Esophagus muscularis mucosa (tissue), 4 donors: ENCODE data around the gene FAM117B. TPM values are rescaled to one million over a fixed set of nuclear protein-coding genes. Genes with fewer than 3 reads are reported as not detected.

Source experiments
- DNase-seq: peaks from one replicate; pipeline ENCODE4 v3.0.0-alpha.2; 2017; ENCODE audit errors: extremely low spot score
- H3K27ac ChIP-seq, 4 donors: fragments of 200-600 bp; sonication (generic); replicated peaks in 1 of 4; 1 replicate in 3 of 4; 2 replicates in 1 of 4; pipeline ENCODE4 v1.5.1; 2016 to 2019; ENCODE audit warnings: mild to moderate bottlenecking in 1 of 4
- H3K27me3 ChIP-seq, 4 donors: fragments of 200-600 bp; sonication (generic); one replicate each; pipeline versions ENCODE4 v1.5.1 to v1.6.0; 2016 to 2019
- H3K36me3 ChIP-seq, 4 donors: fragments of 200-600 bp; sonication (generic); one replicate each; pipeline ENCODE4 v1.5.1; 2016 to 2019
- H3K4me1 ChIP-seq, 4 donors: fragments of 200-600 bp; sonication (generic); one replicate each; pipeline ENCODE4 v1.5.1; 2016 to 2019
- H3K4me3 ChIP-seq, 4 donors: fragments of 200-600 bp; sonication (generic); 1 replicate in 2 of 4; 2 replicates in 2 of 4; pipeline ENCODE4 v1.5.1; 2016 to 2019; ENCODE audit warnings: mild to moderate bottlenecking in 4 of 4, moderate library complexity in 1 of 4
- H3K9me3 ChIP-seq, 4 donors: fragments of 200-600 bp; sonication (generic); 1 replicate in 3 of 4; 2 replicates in 1 of 4; pipeline ENCODE4 v1.5.1; 2016 to 2019
- CTCF ChIP-seq, 3 experiments: fragments of 200-600 bp in 2 of 3; fragments of 450-650 bp in 1 of 3; sonication (generic) in 2 of 3; IDR thresholded peaks; one replicate each; pipeline ENCODE4 v1.5.1; 2017 to 2019; ENCODE audit warnings: antibody characterized with exemption in 3 of 3, mild to moderate bottlenecking in 2 of 3, moderate library complexity in 1 of 3
- EP300 ChIP-seq: sonication (generic); formaldehyde crosslinking; IDR thresholded peaks from one replicate; pipeline ENCODE4 v1.6.1; 2017; ENCODE audit warnings: antibody characterized with exemption
- POLR2A ChIP-seq: fragments of 450-650 bp; IDR thresholded peaks from one replicate; pipeline ENCODE4 v1.6.1; 2017; ENCODE audit warnings: antibody characterized with exemption, moderate library complexity, mild to moderate bottlenecking, low read depth
- POLR2AphosphoS5 ChIP-seq, 2 donors: sonication (generic); formaldehyde crosslinking; IDR thresholded peaks; one replicate each; pipeline ENCODE4 v1.6.1; 2017; ENCODE audit warnings: antibody characterized with exemption in 2 of 2
- WGBS: methylation state at CpG from one replicate; pipeline ENCODE4 v1.1.5; 2018; 5-methylcytosine and 5-hydroxymethylcytosine counted together
- intact Hi-C: fragments of 100-400 bp; cut with DNase I; formaldehyde crosslinking; loops from one replicate; pipeline ENCODE4 v1.15.1; 2023
- total RNA-seq, 4 donors: library from RNA; depleted of rRNA; stranded (reverse); fragments of >200 nt; gene quantifications; one replicate each; pipeline versions ENCODE4 v1.1.0 to v1.2.1, GENCODE V29; 2016

FAM117B gene
- total RNA-seq, 4 donors from 2014 or later: 2.8 to 5.0 (median 4.2) TPM

GRCh38 chr2:202778217-202778616, 143.4 kb downstream of the FAM117B start:
- WGBS: 89% methylated on average over 2 of the region's 2 CpGs
- no peak overlapping the region for H3K4me3 ChIP-seq
- intact Hi-C loops: no loop called here
- peaks cover 0 to 51% (median 4%) of the 10 kb centered on the region in 4 donors for H3K36me3 ChIP-seq
- H3K9me3 ChIP-seq: no peaks in the 10 kb centered on the region
- H3K4me1 ChIP-seq: no peaks in the 10 kb centered on the region
- H3K27ac ChIP-seq: no peak overlapping the region
- DNase-seq: no peak
- no peak for TF ChIP-seq CTCF (IDR thresholded peaks at IDR 0.05)
- TF ChIP-seq EP300: no peak
- TF ChIP-seq POLR2AphosphoS5 (IDR thresholded peaks at IDR 0.05): no peak
- no peak for TF ChIP-seq POLR2A
- H3K27me3 ChIP-seq: no peaks in the 10 kb centered on the region

- intact Hi-C loops: no loop called here
- no peak overlapping the region for H3K4me3 ChIP-seq
- H3K27ac ChIP-seq: no peak overlapping the region
- TF ChIP-seq POLR2AphosphoS5 (IDR thresholded peaks at IDR 0.05) (no peak), EP300 (no peak)
- H3K4me1 ChIP-seq: no peaks in the 10 kb centered on the region
- peaks cover 0 to 56% (median 0%) of the 10 kb centered on the region in 4 donors for H3K36me3 ChIP-seq
- DNase-seq: no peak
- no peaks in the 10 kb centered on the region for H3K27me3 ChIP-seq
- H3K9me3 ChIP-seq: no peaks in the 10 kb centered on the region
Observed at GRCh38 chr2:202780514-202781021, 145.8 kb downstream of the FAM117B start.

DNA sequence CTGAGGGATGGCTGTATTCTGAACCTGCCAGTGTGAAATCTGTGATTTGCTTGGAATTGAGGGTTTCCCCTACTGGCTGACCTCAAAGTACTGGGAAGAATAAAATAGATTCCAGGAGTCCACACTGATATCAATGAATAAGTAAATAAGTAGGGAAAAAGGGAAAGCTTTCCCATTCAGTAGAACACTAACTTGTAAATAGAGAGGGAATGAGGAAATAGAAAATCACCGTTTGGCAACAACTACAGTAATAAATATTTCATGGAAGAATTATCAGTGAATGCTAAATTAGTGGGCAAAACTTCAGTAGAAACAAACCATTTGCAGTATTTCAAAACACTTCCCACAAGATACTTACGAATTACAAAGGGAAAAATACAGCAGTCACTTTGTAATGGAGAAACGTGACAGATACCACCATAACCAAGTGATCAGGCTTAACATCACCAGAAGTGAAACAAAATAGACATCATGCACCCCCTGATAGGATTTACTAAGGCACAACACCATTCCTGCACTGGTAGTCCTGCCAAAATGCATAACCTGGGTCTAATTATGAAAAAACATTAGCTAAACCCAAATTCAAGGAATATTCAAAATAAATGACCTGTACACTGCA, 148.3 kb downstream of the FAM117B start:
- peak overlapping the region in 1 of 4 donors; percentile 5 for H3K27ac ChIP-seq
- intact Hi-C loops: no loop called here

GRCh38 chr2:202786842-202787241, 152.1 kb downstream of the FAM117B start:
- Histone ChIP-seq H3K27ac (no peak overlapping the region), H3K36me3 (peaks cover 0 to 38% (median 10%) of the 10 kb centered on the region in 4 donors), H3K4me1 (no peaks in the 10 kb centered on the region), H3K9me3 (no peaks in the 10 kb centered on the region), H3K27me3 (no peaks in the 10 kb centered on the region), H3K4me3 (no peak overlapping the region)
- DNase-seq: no peak
- TF ChIP-seq POLR2A (no peak), POLR2AphosphoS5 (IDR thresholded peaks at IDR 0.05) (no peak), EP300 (no peak), CTCF (IDR thresholded peaks at IDR 0.05) (no peak)
- intact Hi-C loops: no loop called here
- 69% methylated on average over 2 of the region's 2 CpGs for WGBS

More for the DNA sequence above, 148.3 kb downstream of the FAM117B start:
- H3K27me3 ChIP-seq: no peaks in the 10 kb centered on the region
- H3K4me1 ChIP-seq: no peaks in the 10 kb centered on the region
- no peaks in the 10 kb centered on the region for H3K9me3 ChIP-seq
- WGBS: 95% methylated on average over 3 of the region's 3 CpGs
- DNase-seq: no peak
- TF ChIP-seq POLR2A (no peak), POLR2AphosphoS5 (IDR thresholded peaks at IDR 0.05) (no peak), EP300 (no peak), CTCF (IDR thresholded peaks at IDR 0.05) (no peak)
- peaks cover 0 to 56% (median 5%) of the 10 kb centered on the region in 4 donors for H3K36me3 ChIP-seq
- H3K4me3 ChIP-seq: no peak overlapping the region

GRCh38 chr2:202790676-202791075, 155.9 kb downstream of the FAM117B start:
- TF ChIP-seq POLR2AphosphoS5 (IDR thresholded peaks at IDR 0.05): no peak
- TF ChIP-seq CTCF (IDR thresholded peaks at IDR 0.05): no peak
- no peak for TF ChIP-seq POLR2A
- TF ChIP-seq EP300: no peak
- no peaks in the 10 kb centered on the region for H3K9me3 ChIP-seq
- no peak overlapping the region for H3K4me3 ChIP-seq
- intact Hi-C loops: no loop called here
- H3K4me1 ChIP-seq: no peaks in the 10 kb centered on the region
- H3K27ac ChIP-seq: no peak overlapping the region
- DNase-seq: no peak
- peaks cover 0 to 23% (median 10%) of the 10 kb centered on the region in 4 donors for H3K36me3 ChIP-seq
- no peaks in the 10 kb centered on the region for H3K27me3 ChIP-seq
- WGBS: 100% methylated on average over 2 of the region's 2 CpGs
